Esophagus muscularis mucosa (tissue), 4 donors: Measurements from ENCODE around the gene PGAM2. TPM values are rescaled to one million over a fixed set of nuclear protein-coding genes. Genes with fewer than 3 reads are reported as not detected.

Experiments used
- DNase-seq: peaks from one replicate; pipeline ENCODE4 v3.0.0-alpha.2; 2017; ENCODE audit errors: extremely low spot score
- H3K27ac ChIP-seq, 4 donors: fragments of 200-600 bp; sonication (generic); replicated peaks in 1 of 4; 1 replicate in 3 of 4; 2 replicates in 1 of 4; pipeline ENCODE4 v1.5.1; 2016 to 2019; ENCODE audit warnings: mild to moderate bottlenecking in 1 of 4
- H3K27me3 ChIP-seq, 4 donors: fragments of 200-600 bp; sonication (generic); one replicate each; pipeline versions ENCODE4 v1.5.1 to v1.6.0; 2016 to 2019
- H3K36me3 ChIP-seq, 4 donors: fragments of 200-600 bp; sonication (generic); one replicate each; pipeline ENCODE4 v1.5.1; 2016 to 2019
- H3K4me1 ChIP-seq, 4 donors: fragments of 200-600 bp; sonication (generic); one replicate each; pipeline ENCODE4 v1.5.1; 2016 to 2019
- H3K4me3 ChIP-seq, 4 donors: fragments of 200-600 bp; sonication (generic); 1 replicate in 2 of 4; 2 replicates in 2 of 4; pipeline ENCODE4 v1.5.1; 2016 to 2019; ENCODE audit warnings: mild to moderate bottlenecking in 4 of 4, moderate library complexity in 1 of 4
- H3K9me3 ChIP-seq, 4 donors: fragments of 200-600 bp; sonication (generic); 1 replicate in 3 of 4; 2 replicates in 1 of 4; pipeline ENCODE4 v1.5.1; 2016 to 2019
- EP300 ChIP-seq: sonication (generic); formaldehyde crosslinking; IDR thresholded peaks from one replicate; pipeline ENCODE4 v1.6.1; 2017; ENCODE audit warnings: antibody characterized with exemption
- POLR2A ChIP-seq: fragments of 450-650 bp; IDR thresholded peaks from one replicate; pipeline ENCODE4 v1.6.1; 2017; ENCODE audit warnings: antibody characterized with exemption, moderate library complexity, mild to moderate bottlenecking, low read depth
- POLR2AphosphoS5 ChIP-seq, 2 donors: sonication (generic); formaldehyde crosslinking; IDR thresholded peaks; one replicate each; pipeline ENCODE4 v1.6.1; 2017; ENCODE audit warnings: antibody characterized with exemption in 2 of 2
- WGBS: methylation state at CpG from one replicate; pipeline ENCODE4 v1.1.5; 2018; 5-methylcytosine and 5-hydroxymethylcytosine counted together
- intact Hi-C: fragments of 100-400 bp; cut with DNase I; formaldehyde crosslinking; loops from one replicate; pipeline ENCODE4 v1.15.1; 2023
- total RNA-seq, 4 donors: library from RNA; depleted of rRNA; stranded (reverse); fragments of >200 nt; gene quantifications; one replicate each; pipeline versions ENCODE4 v1.1.0 to v1.2.1, GENCODE V29; 2016
- TF ChIP-seq, protein P1 (sequence below), 3 experiments: fragments of 200-600 bp in 2 of 3; fragments of 450-650 bp in 1 of 3; sonication (generic) in 2 of 3; IDR thresholded peaks; one replicate each; pipeline ENCODE4 v1.5.1; 2017 to 2019; ENCODE audit warnings: antibody characterized with exemption in 3 of 3, mild to moderate bottlenecking in 2 of 3, moderate library complexity in 1 of 3

Gene PGAM2
- total RNA-seq, 4 donors from 2014 or later: 0.52 to 1.8 (median 0.66) TPM; not detected in 1

DNA sequence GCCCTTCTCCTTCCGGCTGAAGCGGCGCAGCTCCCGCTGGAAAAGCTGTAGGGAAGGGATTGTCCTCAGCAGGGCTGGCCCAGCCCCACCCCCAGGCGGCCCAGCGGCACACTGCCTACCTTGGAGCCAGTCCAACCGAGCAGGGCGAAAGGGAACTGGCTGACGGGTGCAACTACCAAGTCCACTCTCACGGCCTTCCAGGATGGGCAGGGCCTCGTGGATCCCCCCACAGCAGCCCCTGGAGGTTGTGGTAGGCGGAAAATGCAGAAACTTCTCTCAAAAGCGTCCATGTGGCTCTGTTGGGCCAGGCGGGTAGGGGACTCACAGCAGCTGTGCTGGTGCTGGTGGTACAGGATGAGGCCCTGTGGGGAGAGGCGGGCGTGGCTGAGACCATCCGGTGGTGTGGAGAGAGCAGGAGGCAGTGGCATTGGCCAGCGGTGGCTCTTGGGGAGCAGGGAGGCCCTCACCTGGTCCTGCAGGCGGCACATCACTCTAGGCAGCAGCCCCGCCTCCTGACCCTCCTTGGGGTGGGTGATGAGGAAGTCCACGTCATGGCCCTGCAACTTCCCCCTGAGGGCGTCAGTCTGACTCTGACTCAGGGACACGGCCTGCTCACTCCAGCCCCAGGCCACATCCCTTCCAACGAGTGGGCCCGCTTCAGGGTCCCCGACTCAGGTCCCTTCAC lies 8.4 kb upstream of the PGAM2 start:
- peak; percentile 46 to 56 for TF ChIP-seq POLR2AphosphoS5 (IDR thresholded peaks at IDR 0.05)
- TF ChIP-seq, protein P1, sequence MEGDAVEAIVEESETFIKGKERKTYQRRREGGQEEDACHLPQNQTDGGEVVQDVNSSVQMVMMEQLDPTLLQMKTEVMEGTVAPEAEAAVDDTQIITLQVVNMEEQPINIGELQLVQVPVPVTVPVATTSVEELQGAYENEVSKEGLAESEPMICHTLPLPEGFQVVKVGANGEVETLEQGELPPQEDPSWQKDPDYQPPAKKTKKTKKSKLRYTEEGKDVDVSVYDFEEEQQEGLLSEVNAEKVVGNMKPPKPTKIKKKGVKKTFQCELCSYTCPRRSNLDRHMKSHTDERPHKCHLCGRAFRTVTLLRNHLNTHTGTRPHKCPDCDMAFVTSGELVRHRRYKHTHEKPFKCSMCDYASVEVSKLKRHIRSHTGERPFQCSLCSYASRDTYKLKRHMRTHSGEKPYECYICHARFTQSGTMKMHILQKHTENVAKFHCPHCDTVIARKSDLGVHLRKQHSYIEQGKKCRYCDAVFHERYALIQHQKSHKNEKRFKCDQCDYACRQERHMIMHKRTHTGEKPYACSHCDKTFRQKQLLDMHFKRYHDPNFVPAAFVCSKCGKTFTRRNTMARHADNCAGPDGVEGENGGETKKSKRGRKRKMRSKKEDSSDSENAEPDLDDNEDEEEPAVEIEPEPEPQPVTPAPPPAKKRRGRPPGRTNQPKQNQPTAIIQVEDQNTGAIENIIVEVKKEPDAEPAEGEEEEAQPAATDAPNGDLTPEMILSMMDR (IDR thresholded peaks at IDR 0.05): no peak
- Histone ChIP-seq H3K9me3 (no peaks in the 10 kb centered on the region), H3K36me3 (peaks cover 26 to 63% (median 61%) of the 10 kb centered on the region in 4 donors), H3K4me3 (peak overlapping the region in 2 of 4 donors; percentile 1 to 32), H3K27ac (peak overlapping the region; percentile 61 to 78 (median 72)), H3K4me1 (peaks cover 36 to 52% (median 45%) of the 10 kb centered on the region in 4 donors), H3K27me3 (no peaks in the 10 kb centered on the region)
- no peak for DNase-seq
- intact Hi-C loops: loop anchor here (2.0 kb wide), 1 partner anchor 123 kb away; no protein-coding TSS in a partner anchor
- WGBS: 55% methylated on average over 11 of the region's 26 CpGs

DNA sequence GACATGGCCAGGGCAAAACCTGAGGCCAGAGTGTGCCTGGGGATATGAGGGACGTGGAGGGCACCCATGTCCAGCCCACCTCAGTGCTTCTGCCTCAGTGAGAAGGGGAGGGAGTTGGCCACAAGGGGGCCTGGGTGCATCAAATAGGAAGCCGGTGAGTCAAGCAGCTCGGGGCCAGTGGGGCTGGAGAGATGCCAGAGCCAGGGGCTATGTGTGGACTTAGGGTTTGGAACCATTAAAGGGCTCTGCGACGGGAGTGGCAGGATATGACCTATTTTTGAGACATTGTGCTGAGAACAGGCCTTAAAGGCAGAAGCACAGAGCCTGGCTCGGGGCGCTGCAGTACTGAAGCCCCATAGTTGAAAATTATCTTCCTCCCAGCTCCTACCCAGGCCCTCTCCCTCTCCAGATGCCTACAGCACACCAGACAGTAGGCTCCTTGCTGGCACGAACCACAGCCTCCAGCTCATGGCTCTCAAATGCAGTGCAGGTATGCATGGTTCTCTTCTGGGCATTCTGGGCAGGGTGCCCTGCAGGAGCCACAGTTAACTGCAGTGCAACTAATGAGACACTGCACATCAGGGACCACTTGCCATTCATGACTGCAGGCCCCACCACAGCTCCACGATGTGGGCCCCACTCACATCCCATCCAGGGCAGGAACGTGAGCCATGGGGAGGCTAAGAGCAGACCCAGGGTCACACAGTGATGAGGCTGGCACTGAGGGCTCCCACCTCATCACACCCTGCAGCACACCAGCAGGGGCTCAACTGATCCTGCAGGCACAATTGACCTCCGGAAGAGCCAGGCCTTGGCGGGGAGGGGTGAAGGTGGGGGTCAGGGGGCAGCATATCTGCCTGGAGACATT lies 7.2 kb upstream of the PGAM2 start:
- Histone ChIP-seq H3K27ac (peak overlapping the region; percentile 61 to 78 (median 72)), H3K9me3 (no peaks in the 10 kb centered on the region), H3K4me1 (peaks cover 35 to 45% (median 36%) of the 10 kb centered on the region in 4 donors), H3K27me3 (no peaks in the 10 kb centered on the region), H3K4me3 (peak overlapping the region in 1 of 4 donors; percentile 32), H3K36me3 (peaks cover 15 to 51% (median 49%) of the 10 kb centered on the region in 4 donors)
- TF ChIP-seq POLR2AphosphoS5 (IDR thresholded peaks at IDR 0.05) (peak; percentile 37 to 40), POLR2A (no peak), EP300 (no peak)
- TF ChIP-seq, protein P1 (IDR thresholded peaks at IDR 0.05): peak; percentile 62 to 76 (median 72)
- WGBS: 39% methylated on average over 7 of the region's 12 CpGs
- intact Hi-C loops: loop anchor here (2.0 kb wide), 1 partner anchor 124 kb away; no protein-coding TSS in a partner anchor
- DNase-seq: peak; percentile 96

DNA sequence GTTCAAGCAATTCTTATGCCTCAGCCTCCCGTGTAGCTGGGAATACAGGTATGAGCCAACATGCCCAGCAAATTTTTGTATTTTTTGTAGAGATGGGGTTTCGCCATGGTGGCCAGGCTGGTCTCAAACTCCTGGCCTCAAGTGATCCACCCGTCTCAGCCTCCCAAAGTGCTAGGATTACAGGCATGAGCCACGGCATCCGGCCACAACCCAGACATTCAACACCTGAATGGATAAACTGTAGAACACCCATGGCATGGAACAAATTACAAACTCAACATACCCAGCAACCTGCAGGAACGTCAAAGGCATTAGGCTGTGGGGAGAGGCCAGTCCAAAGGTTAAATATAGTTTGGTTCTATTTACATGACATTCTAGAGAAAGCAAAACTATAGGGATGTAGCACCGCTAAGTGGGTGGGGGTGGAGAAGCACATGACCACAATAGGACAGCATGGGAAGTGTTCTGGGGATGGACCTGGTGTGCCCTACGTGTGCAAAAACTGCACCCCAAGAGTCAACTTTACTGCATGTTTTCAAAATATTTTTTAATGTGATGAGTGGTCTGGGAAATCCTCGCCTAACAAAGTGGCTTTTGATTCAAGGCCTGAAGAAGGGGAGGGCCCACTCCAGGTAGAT lies 6.5 kb upstream of the PGAM2 start:
- no peaks in the 10 kb centered on the region for H3K9me3 ChIP-seq
- H3K4me1 ChIP-seq: peaks cover 33 to 49% (median 35%) of the 10 kb centered on the region in 4 donors
- intact Hi-C loops: loop anchor here (2.0 kb wide), 1 partner anchor 125 kb away; no protein-coding TSS in a partner anchor
- no peak overlapping the region for H3K4me3 ChIP-seq
- H3K27me3 ChIP-seq: no peaks in the 10 kb centered on the region
- no peak for DNase-seq
- WGBS: 58% methylated on average over 9 of the region's 9 CpGs
- TF ChIP-seq EP300: no peak
- TF ChIP-seq, protein P1 (IDR thresholded peaks at IDR 0.05): no peak
- no peak for TF ChIP-seq POLR2A
- TF ChIP-seq POLR2AphosphoS5 (IDR thresholded peaks at IDR 0.05): no peak
- peak overlapping the region; percentile 61 to 78 (median 72) for H3K27ac ChIP-seq
- peaks cover 8 to 43% (median 42%) of the 10 kb centered on the region in 4 donors for H3K36me3 ChIP-seq

DNA sequence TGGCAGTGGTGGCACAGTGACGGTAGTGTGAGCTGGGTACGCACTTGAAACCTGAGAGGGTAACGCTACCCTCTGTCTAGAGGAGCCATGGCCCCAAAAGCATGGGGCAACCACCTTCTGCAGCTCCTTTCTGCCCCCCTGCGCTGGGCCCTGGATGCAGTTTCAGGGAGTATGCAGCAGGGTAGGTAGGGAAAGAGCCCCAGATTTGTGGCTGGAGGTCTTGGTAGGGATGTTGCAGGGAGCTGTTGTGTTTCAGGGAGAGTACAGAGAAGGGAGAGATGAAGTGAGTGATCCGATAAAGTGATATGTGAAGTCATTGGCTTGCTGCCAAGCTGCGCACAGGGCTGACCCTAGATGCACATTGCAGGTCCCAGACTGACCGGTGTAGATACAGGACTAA lies 2.7 kb upstream of the PGAM2 start:
- Histone ChIP-seq H3K4me3 (no peak overlapping the region), H3K27ac (no peak overlapping the region), H3K36me3 (peaks cover 0 to 5% (median 4%) of the 10 kb centered on the region in 4 donors), H3K27me3 (no peaks in the 10 kb centered on the region), H3K4me1 (peaks cover 42 to 71% (median 47%) of the 10 kb centered on the region in 4 donors), H3K9me3 (no peaks in the 10 kb centered on the region)
- DNase-seq: no peak
- WGBS: 60% methylated on average over 5 of the region's 7 CpGs
- intact Hi-C loops: no loop called here
- TF ChIP-seq, protein P1 (IDR thresholded peaks at IDR 0.05): no peak
- peak in 1 of 2 donors; percentile 35 for TF ChIP-seq POLR2AphosphoS5 (IDR thresholded peaks at IDR 0.05)
